GM12878 (cell line): ENCODE measurements around the gene ELOVL5. TPM values are rescaled to one million over a fixed set of nuclear protein-coding genes. Genes with fewer than 3 reads are reported as not detected.

Experiments used
- ATF2 ChIP-seq: IDR thresholded peaks from 2 replicates; pipeline ENCODE4 v1.6.1; 2012; ENCODE audit warnings: low read length, inconsistent platforms
- BCL3 ChIP-seq: IDR thresholded peaks from 2 replicates; pipeline ENCODE4 v1.6.1; 2011; ENCODE audit warnings: borderline replicate concordance, low read depth, mild to moderate bottlenecking, moderate library complexity, low read length; ENCODE audit not compliant: insufficient read depth, poor library complexity, severe bottlenecking
- CEBPZ ChIP-seq: fragments of 150-350 bp; IDR thresholded peaks from 2 replicates; pipeline ENCODE4 v1.6.1; 2016; ENCODE audit warnings: low read depth, low read length
- CHD2 ChIP-seq: IDR thresholded peaks from 2 replicates; pipeline ENCODE4 v1.6.1; 2011; ENCODE audit warnings: low read depth, low read length, improper control_type of control experiment, borderline replicate concordance
- FOXM1 ChIP-seq: IDR thresholded peaks from 2 replicates; pipeline ENCODE4 v1.6.1; 2012; ENCODE audit warnings: low read depth, mild to moderate bottlenecking, inconsistent platforms, low read length, moderate library complexity
- IRF3 ChIP-seq: fragments of 450-650 bp; IDR thresholded peaks from 2 replicates; pipeline ENCODE4 v1.6.1; 2014; ENCODE audit warnings: mild to moderate bottlenecking
- MXI1 ChIP-seq: fragments of 150-350 bp; IDR thresholded peaks from 2 replicates; pipeline ENCODE4 v1.6.1; 2011; ENCODE audit warnings: low read depth, mild to moderate bottlenecking, inconsistent platforms, low read length, improper control_type of control experiment
- NKRF ChIP-seq: fragments of 450-650 bp; conservative IDR thresholded peaks from 2 replicates; pipeline ENCODE4 v1.6.1; 2017; ENCODE audit warnings: mild to moderate bottlenecking, moderate library complexity
- NRF1 ChIP-seq: conservative IDR thresholded peaks from 2 replicates; pipeline ENCODE4 v1.6.1; 2011; ENCODE audit warnings: mild to moderate bottlenecking, low read depth, low read length, improper control_type of control experiment
- PAX8 ChIP-seq: fragments of 450-650 bp; IDR thresholded peaks from 2 replicates; pipeline ENCODE4 v1.6.1; 2017; ENCODE audit warnings: mild to moderate bottlenecking, moderate library complexity
- POLR2A ChIP-seq: IDR thresholded peaks from 2 replicates; pipeline ENCODE4 v1.6.1; 2011; ENCODE audit warnings: low read depth, mild to moderate bottlenecking, low read length
- SIX5 ChIP-seq: IDR thresholded peaks from 2 replicates; pipeline ENCODE4 v1.6.1; 2011; ENCODE audit warnings: mild to moderate bottlenecking, low read depth, low read length, moderate library complexity; ENCODE audit not compliant: severe bottlenecking
- SMAD1 ChIP-seq: fragments of 450-650 bp; IDR thresholded peaks from 2 replicates; pipeline ENCODE4 v1.6.1; 2018; ENCODE audit warnings: mild to moderate bottlenecking, low read depth; ENCODE audit not compliant: partially characterized antibody
- SMC3 ChIP-seq: IDR thresholded peaks from 2 replicates; pipeline ENCODE4 v1.6.1; 2011; ENCODE audit warnings: low read length, improper control_type of control experiment, borderline replicate concordance
- SP1 ChIP-seq: IDR thresholded peaks from one replicate; pipeline ENCODE4 v1.6.1; 2011; ENCODE audit warnings: low read depth, low read length
- USF1 ChIP-seq: IDR thresholded peaks from 2 replicates; pipeline ENCODE4 v1.6.1; 2011; ENCODE audit warnings: borderline replicate concordance, low read depth, mild to moderate bottlenecking, moderate library complexity, mixed read lengths, low read length; ENCODE audit not compliant: insufficient read depth; ENCODE audit errors: extremely low read length
- WRNIP1 ChIP-seq: IDR thresholded peaks from 2 replicates; pipeline ENCODE4 v1.6.1; 2011; ENCODE audit warnings: low read depth, low read length, improper control_type of control experiment, borderline replicate concordance
- YY1 ChIP-seq: IDR thresholded peaks from 2 replicates; pipeline ENCODE4 v1.6.1; 2011; ENCODE audit warnings: low read depth, mild to moderate bottlenecking, low read length
- polyA plus RNA-seq, 11 experiments: library from polyadenylated mRNA; depleted of rRNA in 4 of 11; unstranded in 6 of 11; stranded (reverse) in 5 of 11; fragments of >200 nt; fragmentation: Nextera tagmentation in 4 of 11; fragmentation: Illumina TruSeq in 1 of 11; extraction: Ambion mirVana in 4 of 11; extraction: Trizol in 1 of 11; gene quantifications; 1 replicate in 1 of 11; 2 replicates in 10 of 11; pipeline versions ENCODE4 v1.2.1 to v1.2.3, GENCODE V29; 2011 to 2016; ENCODE audit warnings: inconsistent platforms in 2 of 11, missing spikeins in 2 of 11, low read depth in 1 of 11
- total RNA-seq, 4 experiments: library from RNA; depleted of rRNA in 3 of 4; stranded (reverse); fragments of >200 nt in 3 of 4; fragmentation: Illumina TruSeq in 1 of 4; extraction: Trizol in 1 of 4; gene quantifications; 2 replicates each; pipeline versions ENCODE4 v1.2.1 to v1.2.3, GENCODE V29; 2013 to 2021

The ELOVL5 gene
- total and polyA plus RNA-seq, 10 of the 15 experiments (the other 5 are each of a cell fraction or from before 2014, with no cell fraction given), result 156 to 241 (median 196) TPM

- TF ChIP-seq YY1, result no peak
- no peak for TF ChIP-seq SMAD1
- TF ChIP-seq USF1, result peak; percentile 51
- TF ChIP-seq IRF3, result no peak
- TF ChIP-seq SMC3, result peak; percentile 5; the same call in 1 of the 2 replicates
- no peak for TF ChIP-seq PAX8
- peak; percentile 54; the same call in 1 of the 2 replicates for TF ChIP-seq MXI1
- TF ChIP-seq SIX5, result peak; percentile 1
- peak; percentile 51; the same call in 1 of the 2 replicates for TF ChIP-seq NKRF
- TF ChIP-seq CHD2, result peak; percentile 90
- TF ChIP-seq FOXM1, result peak; percentile 16; the same call in 1 of the 2 replicates
- no peak for TF ChIP-seq CEBPZ
- TF ChIP-seq POLR2A, result peak; percentile 34; the same call in 1 of the 2 replicates
- TF ChIP-seq WRNIP1, result no peak
- TF ChIP-seq NRF1, result no peak
- TF ChIP-seq SP1, result no peak
- TF ChIP-seq BCL3, result peak; percentile 55
- TF ChIP-seq ATF2, result peak; percentile 67; the same call in 1 of the 2 replicates
These were observed 13.3 kb downstream of the ELOVL5 start (continued) for GRCh38 chr6:53335224-53335994.
